ENCODE results near the gene CDKAL1. TPM values are rescaled to one million over a fixed set of nuclear protein-coding genes. Genes with fewer than 3 reads are reported as not detected.

Gene CDKAL1
- total and polyA plus RNA-seq, 8 donors, result 13.6 to 20.7 (median 17.5) TPM

DNA sequence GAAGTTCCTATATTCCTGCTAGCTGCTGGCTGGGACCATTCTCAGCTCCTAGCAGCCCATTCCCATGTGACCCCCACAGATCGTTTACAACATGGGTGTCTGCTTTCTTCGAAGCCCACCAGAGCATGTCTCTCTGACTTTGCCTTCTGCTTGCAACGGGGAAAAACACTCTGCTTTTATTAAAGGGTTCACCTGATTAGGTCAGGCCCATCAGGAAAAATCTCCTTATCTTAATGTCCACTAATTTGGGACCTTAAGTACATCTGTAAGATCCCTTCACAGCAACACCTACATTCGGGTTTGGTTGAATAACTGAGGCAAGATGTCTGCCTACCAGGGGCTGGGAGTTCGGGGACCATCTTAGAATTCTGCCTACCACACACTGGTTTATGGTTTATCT lies 496.9 kb downstream of the CDKAL1 start:
- H3K4me1 ChIP-seq, result no peaks in the 10 kb centered on the region
- H3K4me3 ChIP-seq, result no peak overlapping the region
- H3K9me3 ChIP-seq, result no peaks in the 10 kb centered on the region
- no peaks in the 10 kb centered on the region for H3K27me3 ChIP-seq
- H3K27ac ChIP-seq, result no peak overlapping the region
- intact Hi-C loops (cut with DNase I), result no loop called here
- H3K36me3 ChIP-seq, result no peaks in the 10 kb centered on the region
- no peak for DNase-seq
- no peak for ATAC-seq
- TF ChIP-seq, protein P1, sequence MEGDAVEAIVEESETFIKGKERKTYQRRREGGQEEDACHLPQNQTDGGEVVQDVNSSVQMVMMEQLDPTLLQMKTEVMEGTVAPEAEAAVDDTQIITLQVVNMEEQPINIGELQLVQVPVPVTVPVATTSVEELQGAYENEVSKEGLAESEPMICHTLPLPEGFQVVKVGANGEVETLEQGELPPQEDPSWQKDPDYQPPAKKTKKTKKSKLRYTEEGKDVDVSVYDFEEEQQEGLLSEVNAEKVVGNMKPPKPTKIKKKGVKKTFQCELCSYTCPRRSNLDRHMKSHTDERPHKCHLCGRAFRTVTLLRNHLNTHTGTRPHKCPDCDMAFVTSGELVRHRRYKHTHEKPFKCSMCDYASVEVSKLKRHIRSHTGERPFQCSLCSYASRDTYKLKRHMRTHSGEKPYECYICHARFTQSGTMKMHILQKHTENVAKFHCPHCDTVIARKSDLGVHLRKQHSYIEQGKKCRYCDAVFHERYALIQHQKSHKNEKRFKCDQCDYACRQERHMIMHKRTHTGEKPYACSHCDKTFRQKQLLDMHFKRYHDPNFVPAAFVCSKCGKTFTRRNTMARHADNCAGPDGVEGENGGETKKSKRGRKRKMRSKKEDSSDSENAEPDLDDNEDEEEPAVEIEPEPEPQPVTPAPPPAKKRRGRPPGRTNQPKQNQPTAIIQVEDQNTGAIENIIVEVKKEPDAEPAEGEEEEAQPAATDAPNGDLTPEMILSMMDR (IDR thresholded peaks at IDR 0.05), result no peak

DNA sequence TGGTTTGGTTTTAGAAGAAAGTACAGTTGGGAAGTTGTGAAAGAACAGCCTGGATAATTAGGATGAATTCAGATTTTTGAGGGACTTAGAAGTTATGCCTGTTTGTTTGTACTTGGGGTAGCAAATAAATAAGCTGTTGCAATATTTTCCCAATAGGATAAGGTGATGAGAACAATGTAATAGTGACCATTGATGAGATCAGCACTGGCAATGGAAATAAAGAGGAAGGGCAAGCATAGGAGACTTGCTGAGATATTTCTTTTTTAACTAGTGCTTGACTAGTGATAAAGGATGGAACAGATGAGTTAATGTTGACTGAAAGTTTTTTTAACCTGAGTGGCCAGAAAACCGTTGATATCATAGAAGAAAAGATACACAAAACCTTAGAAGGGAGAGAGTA lies 498.8 kb downstream of the CDKAL1 start:
- Histone ChIP-seq H3K27me3 (no peaks in the 10 kb centered on the region), H3K9me3 (no peaks in the 10 kb centered on the region), H3K27ac (peak overlapping the region in 1 of 2 donors; percentile 50), H3K36me3 (no peaks in the 10 kb centered on the region), H3K4me3 (no peak overlapping the region), H3K4me1 (no peaks in the 10 kb centered on the region)
- intact Hi-C loops (cut with DNase I), result no loop called here
- TF ChIP-seq, protein P1 (IDR thresholded peaks at IDR 0.05), result no peak
- ATAC-seq (no peak), DNase-seq (no peak)

DNA sequence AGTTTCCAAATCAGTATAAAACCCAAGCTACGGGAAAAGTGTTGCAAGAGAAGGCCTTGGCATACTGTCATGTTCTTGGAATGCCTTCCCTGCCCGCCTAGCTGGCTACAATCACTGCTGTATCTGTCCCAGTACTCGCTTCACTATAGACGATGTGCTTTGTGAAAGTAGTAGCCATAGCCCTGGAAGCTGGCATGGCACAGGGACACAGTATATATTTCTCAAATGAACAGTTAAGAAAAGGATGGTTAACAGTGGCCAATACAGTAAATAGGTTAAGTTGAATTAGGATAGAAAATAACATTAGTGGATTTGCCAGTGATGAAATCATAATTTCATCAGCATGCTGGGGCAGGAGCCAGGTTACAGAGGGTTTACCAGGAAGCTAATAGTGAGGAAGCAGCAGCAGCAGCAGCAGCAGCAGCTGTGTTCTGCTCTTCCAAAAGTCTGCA lies 499.3 kb downstream of the CDKAL1 start:
- H3K36me3 ChIP-seq, result no peaks in the 10 kb centered on the region
- intact Hi-C loops (cut with DNase I), result no loop called here
- H3K27me3 ChIP-seq, result no peaks in the 10 kb centered on the region
- H3K4me3 ChIP-seq, result no peak overlapping the region
- peak; percentile 69 for ATAC-seq
- no peaks in the 10 kb centered on the region for H3K9me3 ChIP-seq
- TF ChIP-seq, protein P1 (IDR thresholded peaks at IDR 0.05), result no peak
- peak overlapping the region in 1 of 2 donors; percentile 50 for H3K27ac ChIP-seq
- no peaks in the 10 kb centered on the region for H3K4me1 ChIP-seq
- peak in 3 of 4 donors; percentile 33 to 73 (median 47) for DNase-seq

DNA sequence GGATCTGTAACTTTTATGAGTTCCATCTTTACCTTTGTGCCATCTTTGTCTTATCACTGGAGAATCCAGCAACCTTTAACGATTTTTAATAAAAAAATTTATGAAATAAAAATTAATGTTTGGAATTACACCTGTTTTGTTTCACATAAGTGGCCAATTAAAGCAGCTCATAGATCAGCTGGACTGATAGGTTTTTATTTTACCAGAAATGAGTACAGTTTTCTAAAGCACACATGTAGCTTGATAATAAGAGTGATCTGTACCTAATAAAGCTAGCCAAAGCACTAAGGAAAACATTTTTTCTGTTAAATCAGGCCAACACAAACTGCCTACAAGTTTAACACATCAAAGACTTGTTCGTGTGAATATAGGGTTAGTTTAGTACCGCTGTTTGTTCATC lies 500.1 kb downstream of the CDKAL1 start:
- no peaks in the 10 kb centered on the region for H3K36me3 ChIP-seq
- no peak overlapping the region for H3K27ac ChIP-seq
- intact Hi-C loops (cut with DNase I), result no loop called here
- ATAC-seq, result no peak
- no peak for DNase-seq
- TF ChIP-seq, protein P1 (IDR thresholded peaks at IDR 0.05), result no peak
- no peaks in the 10 kb centered on the region for H3K4me1 ChIP-seq
- no peaks in the 10 kb centered on the region for H3K9me3 ChIP-seq
- H3K4me3 ChIP-seq, result no peak overlapping the region
- no peaks in the 10 kb centered on the region for H3K27me3 ChIP-seq

DNA sequence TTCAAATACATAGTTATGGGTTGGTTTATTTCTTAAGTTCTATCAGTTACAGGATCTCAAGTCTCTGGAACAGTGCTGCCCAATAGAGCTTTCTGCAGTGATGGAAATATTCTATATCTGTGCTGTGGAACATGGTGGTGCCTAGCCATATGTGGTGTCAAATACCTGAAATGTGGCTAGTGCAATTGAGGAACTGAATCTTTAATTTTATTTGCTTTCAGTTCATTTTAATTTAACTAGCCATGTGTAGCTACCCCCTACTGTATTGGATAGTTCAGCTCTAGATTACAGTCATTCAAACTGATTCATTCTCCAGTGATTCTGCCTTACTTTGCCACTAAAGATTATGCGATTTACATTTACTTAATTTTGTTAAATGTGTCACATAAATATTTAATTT lies 503.2 kb downstream of the CDKAL1 start:
- Histone ChIP-seq H3K27ac (no peak overlapping the region), H3K36me3 (no peaks in the 10 kb centered on the region), H3K27me3 (no peaks in the 10 kb centered on the region), H3K4me1 (no peaks in the 10 kb centered on the region), H3K9me3 (no peaks in the 10 kb centered on the region), H3K4me3 (no peak overlapping the region)
- intact Hi-C loops (cut with DNase I), result no loop called here
- DNase-seq (no peak), ATAC-seq (no peak)
- TF ChIP-seq, protein P1 (IDR thresholded peaks at IDR 0.05), result no peak
